Sigmoid colon (tissue), 7 donors: ENCODE measurements around the gene CREB3L2. TPM values are rescaled to one million over a fixed set of nuclear protein-coding genes. Genes with fewer than 3 reads are reported as not detected.

ENCODE experiments used
- DNase-seq: peaks from one replicate; pipeline ENCODE4 v3.0.0-alpha.2; 2019
- H3K27ac ChIP-seq, 4 donors: fragments of 200-600 bp; sonication (generic); one replicate each; pipeline ENCODE4 v1.5.1; 2016 to 2019; ENCODE audit warnings: mild to moderate bottlenecking in 1 of 4
- H3K27me3 ChIP-seq, 3 donors: fragments of 200-600 bp; sonication (generic); one replicate each; pipeline ENCODE4 v1.5.1; 2019; ENCODE audit warnings: mild to moderate bottlenecking in 1 of 3
- H3K36me3 ChIP-seq, 4 donors: fragments of 200-600 bp; sonication (generic); one replicate each; pipeline ENCODE4 v1.5.1; 2016 to 2019
- H3K4me1 ChIP-seq, 4 donors: fragments of 200-600 bp; sonication (generic); one replicate each; pipeline ENCODE4 v1.5.1; 2017 to 2019
- H3K4me3 ChIP-seq, 4 donors: fragments of 200-600 bp; sonication (generic); one replicate each; pipeline ENCODE4 v1.5.1; 2017 to 2019; ENCODE audit warnings: mild to moderate bottlenecking in 2 of 4, moderate library complexity in 1 of 4
- H3K9me3 ChIP-seq, 4 donors: fragments of 200-600 bp in 3 of 4; sonication (generic) in 3 of 4; one replicate each; pipeline versions ENCODE4 v1.5.1 to v1.6.1; 2013 to 2019
- EP300 ChIP-seq, 4 donors: sonication (generic); formaldehyde crosslinking; IDR thresholded peaks; one replicate each; pipeline ENCODE4 v1.6.1; 2017; ENCODE audit warnings: antibody characterized with exemption in 4 of 4
- POLR2A ChIP-seq, 2 donors: fragments of 450-650 bp; IDR thresholded peaks; one replicate each; pipeline ENCODE4 v1.6.1; 2016; ENCODE audit warnings: antibody characterized with exemption in 2 of 2, mild to moderate bottlenecking in 2 of 2, moderate library complexity in 2 of 2
- POLR2AphosphoS5 ChIP-seq, 4 donors: sonication (generic); formaldehyde crosslinking; IDR thresholded peaks; one replicate each; pipeline ENCODE4 v1.6.1; 2017; ENCODE audit warnings: antibody characterized with exemption in 4 of 4
- WGBS, 2 donors: extraction: QIAGEN DNeasy Blood & Tissue Kit; methylation state at CpG; one replicate each; pipeline ENCODE4 v1.1.7; 2013; 5-methylcytosine and 5-hydroxymethylcytosine counted together
- intact Hi-C: fragments of 100-400 bp; cut with DNase I; formaldehyde crosslinking; loops from one replicate; pipeline ENCODE4 v1.15.1; 2023
- polyA plus RNA-seq, 3 donors: library from polyadenylated mRNA; stranded (reverse); fragments of 200-250 nt; gene quantifications; one replicate each; pipeline ENCODE4 v1.2.3, GENCODE V29; 2013
- total RNA-seq, 4 donors: library from RNA; depleted of rRNA; stranded (reverse); fragments of >200 nt; gene quantifications; one replicate each; pipeline ENCODE4 v1.1.0, GENCODE V29; 2016
- TF ChIP-seq, protein P1 (sequence below), 4 experiments: fragments of 450-650 bp in 3 of 4; fragments of 200-600 bp in 1 of 4; IDR thresholded peaks; one replicate each; pipeline ENCODE4 v1.5.1; 2016 to 2019; ENCODE audit warnings: antibody characterized with exemption in 4 of 4, mild to moderate bottlenecking in 3 of 4, moderate library complexity in 2 of 4
- donor health status: healthy with polysubstance abuse.
- donor health status: Bipolar disorder and iron deficiency.
- donor health status: healthy.

Gene CREB3L2
- total and polyA plus RNA-seq, 7 donors: 3.0 to 41.3 (median 26.0) TPM

DNA sequence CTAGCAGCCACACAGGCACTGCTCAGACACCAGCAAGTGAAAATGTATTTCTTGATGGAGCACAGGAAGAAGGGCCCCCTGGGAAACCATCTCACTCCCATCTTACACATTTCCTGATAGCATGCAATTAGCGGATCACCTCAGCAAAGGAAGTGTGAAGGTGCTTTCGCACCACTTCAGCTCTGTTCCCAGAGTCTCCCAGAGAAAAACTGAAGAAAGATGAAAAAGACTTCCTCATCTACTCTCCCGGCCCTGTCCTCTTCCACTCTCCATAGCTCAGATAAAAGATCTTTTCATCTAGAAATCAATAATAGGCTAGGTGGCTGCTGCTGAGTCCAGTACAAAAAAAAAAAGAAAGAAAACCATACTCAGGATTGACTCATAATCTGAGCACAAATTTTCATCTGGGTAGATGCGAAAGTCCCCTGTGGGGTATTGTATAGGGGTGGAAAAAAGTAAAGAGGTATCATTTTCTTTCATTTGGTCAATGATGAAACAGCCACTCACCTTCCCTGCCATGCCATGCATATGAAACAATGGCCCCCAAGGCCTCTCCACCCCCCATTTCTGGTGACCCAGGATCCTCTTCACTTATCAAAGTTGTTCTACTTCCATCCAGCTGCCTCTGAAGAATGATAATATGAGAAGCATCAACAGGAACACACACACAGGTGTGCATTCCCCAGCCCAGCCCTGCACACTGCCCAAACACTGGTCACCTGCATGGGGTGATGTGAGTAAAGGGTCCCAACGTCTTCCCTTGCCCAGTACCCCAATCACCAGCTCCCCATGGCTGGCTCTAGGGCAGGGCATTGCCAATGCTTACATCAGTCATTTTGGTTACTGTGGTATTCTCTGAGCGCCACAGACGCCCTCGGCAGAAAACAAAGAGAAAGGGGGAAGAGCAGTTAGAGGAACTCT lies 106.3 kb downstream of the CREB3L2 start:
- peaks cover 0 to 32% (median 22%) of the 10 kb centered on the region in 4 donors for H3K4me1 ChIP-seq
- 77 to 82% methylated on average over 8 of the region's 8 CpGs for WGBS, 2 donors
- TF ChIP-seq, protein P1, sequence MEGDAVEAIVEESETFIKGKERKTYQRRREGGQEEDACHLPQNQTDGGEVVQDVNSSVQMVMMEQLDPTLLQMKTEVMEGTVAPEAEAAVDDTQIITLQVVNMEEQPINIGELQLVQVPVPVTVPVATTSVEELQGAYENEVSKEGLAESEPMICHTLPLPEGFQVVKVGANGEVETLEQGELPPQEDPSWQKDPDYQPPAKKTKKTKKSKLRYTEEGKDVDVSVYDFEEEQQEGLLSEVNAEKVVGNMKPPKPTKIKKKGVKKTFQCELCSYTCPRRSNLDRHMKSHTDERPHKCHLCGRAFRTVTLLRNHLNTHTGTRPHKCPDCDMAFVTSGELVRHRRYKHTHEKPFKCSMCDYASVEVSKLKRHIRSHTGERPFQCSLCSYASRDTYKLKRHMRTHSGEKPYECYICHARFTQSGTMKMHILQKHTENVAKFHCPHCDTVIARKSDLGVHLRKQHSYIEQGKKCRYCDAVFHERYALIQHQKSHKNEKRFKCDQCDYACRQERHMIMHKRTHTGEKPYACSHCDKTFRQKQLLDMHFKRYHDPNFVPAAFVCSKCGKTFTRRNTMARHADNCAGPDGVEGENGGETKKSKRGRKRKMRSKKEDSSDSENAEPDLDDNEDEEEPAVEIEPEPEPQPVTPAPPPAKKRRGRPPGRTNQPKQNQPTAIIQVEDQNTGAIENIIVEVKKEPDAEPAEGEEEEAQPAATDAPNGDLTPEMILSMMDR (IDR thresholded peaks at IDR 0.05): no peak
- H3K27ac ChIP-seq: no peak overlapping the region
- no peaks in the 10 kb centered on the region for H3K9me3 ChIP-seq
- H3K4me3 ChIP-seq: no peak overlapping the region
- peaks cover 7 to 94% (median 53%) of the 10 kb centered on the region in 4 donors for H3K36me3 ChIP-seq
- DNase-seq: no peak
- no peaks in the 10 kb centered on the region for H3K27me3 ChIP-seq
- intact Hi-C loops: no loop called here

DNA sequence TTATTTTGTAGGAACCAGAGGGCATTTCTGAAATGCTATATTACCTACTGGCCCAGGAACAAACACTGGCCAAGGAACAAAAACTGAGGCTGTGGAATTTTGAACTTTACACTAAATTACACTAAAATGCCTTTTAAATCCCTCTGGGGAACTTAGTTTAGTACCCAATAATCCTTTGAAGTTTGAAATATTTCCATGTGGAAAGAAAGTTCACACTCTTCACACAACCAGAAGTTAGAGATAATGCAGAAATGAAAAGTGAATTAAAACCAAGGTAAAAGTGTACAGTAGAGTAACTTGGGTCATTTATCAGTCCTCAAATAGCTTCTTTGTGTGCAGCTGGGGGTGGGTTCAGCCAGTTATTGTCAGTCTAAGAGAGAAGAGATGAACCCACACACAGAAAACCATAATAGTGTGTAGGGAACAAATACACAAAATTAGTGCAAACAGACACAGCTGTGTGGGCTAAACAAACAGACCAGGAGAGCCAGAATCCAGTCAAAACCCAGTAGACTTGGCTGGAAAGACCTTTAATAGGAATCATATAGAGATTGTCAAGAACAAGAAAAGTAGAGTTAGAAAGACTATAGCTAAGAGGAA lies 108.6 kb downstream of the CREB3L2 start:
- no peak for DNase-seq
- no peak overlapping the region for H3K27ac ChIP-seq
- no peak for TF ChIP-seq POLR2A (IDR thresholded peaks at IDR 0.05)
- no peak for TF ChIP-seq EP300 (IDR thresholded peaks at IDR 0.05)
- no peak for TF ChIP-seq POLR2AphosphoS5 (IDR thresholded peaks at IDR 0.05)
- TF ChIP-seq, protein P1 (IDR thresholded peaks at IDR 0.05): no peak
- H3K4me1 ChIP-seq: peaks cover 0 to 17% (median 6%) of the 10 kb centered on the region in 4 donors
- no peaks in the 10 kb centered on the region for H3K27me3 ChIP-seq
- no peak overlapping the region for H3K4me3 ChIP-seq
- H3K36me3 ChIP-seq: peaks cover 7 to 87% (median 42%) of the 10 kb centered on the region in 4 donors
- H3K9me3 ChIP-seq: no peaks in the 10 kb centered on the region
- intact Hi-C loops: no loop called here

DNA sequence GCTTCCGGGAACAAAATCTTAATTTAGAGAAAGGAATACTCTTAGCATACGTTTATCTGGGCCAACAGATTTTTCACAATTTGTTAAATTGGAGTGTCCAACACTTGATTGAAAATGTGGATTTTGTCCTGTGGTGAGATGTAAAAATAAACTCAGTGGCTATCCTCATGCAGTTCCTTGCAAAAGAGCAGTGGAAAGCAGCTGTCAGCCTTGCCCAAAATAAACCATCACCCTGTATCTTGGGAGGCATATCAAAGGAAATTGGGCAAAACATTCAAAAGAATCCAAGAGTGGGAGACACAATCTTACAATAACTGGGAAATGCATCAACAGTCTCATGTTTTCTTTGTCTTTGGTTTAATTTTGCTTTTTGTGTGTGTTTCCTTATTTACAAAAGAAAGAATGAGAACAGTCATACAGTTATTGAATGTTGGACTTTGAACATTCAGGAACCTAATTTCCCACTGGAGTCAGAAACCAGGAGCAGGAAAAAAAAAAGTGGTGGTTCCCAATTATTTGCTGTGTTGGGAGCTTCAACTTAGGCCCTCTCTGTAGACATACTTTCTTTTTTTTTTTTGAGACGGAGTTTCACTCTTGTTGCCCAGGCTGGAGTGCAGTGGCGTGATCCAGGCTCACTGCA lies 110.8 kb downstream of the CREB3L2 start:
- Histone ChIP-seq H3K9me3 (no peaks in the 10 kb centered on the region), H3K27ac (peak overlapping the region in 2 of 4 donors; percentile 23 to 26), H3K27me3 (no peaks in the 10 kb centered on the region), H3K4me1 (peaks cover 0 to 29% (median 18%) of the 10 kb centered on the region in 4 donors), H3K36me3 (peaks cover 7 to 73% (median 27%) of the 10 kb centered on the region in 4 donors), H3K4me3 (no peak overlapping the region)
- no peak for DNase-seq
- WGBS, 2 donors: 73 to 84% methylated on average over 4 of the region's 4 CpGs
- intact Hi-C loops: no loop called here
- no peak for TF ChIP-seq POLR2A (IDR thresholded peaks at IDR 0.05)

DNA sequence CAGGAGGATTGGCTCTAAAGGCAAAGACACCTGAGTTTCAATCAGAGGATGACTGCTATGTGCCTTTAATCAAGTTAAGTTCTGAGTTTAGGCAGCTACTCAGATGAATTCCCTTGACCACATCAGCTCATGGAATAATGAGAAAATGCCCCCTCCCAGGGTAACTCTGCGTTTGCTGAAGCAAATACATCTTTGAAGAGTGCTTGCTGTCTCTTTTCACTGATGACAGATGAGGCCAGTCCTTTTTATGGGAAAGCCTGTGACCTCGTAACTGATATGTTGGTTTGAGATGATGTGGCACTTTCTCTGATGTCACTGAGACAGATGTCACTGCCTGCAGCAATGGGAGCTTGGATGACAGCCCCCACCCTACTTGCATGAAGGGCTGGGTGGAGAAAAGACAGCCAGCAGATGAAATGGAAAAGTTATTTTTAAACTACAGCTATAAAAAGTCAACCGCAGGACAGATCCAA lies 111.4 kb downstream of the CREB3L2 start:
- WGBS, 2 donors: 39 to 57% methylated on average over 3 of the region's 3 CpGs
- intact Hi-C loops: no loop called here
- peak overlapping the region in 2 of 4 donors; percentile 23 to 26 for H3K27ac ChIP-seq

More for the DNA sequence above, 111.4 kb downstream of the CREB3L2 start:
- peaks cover 0 to 34% (median 23%) of the 10 kb centered on the region in 4 donors for H3K4me1 ChIP-seq
- no peaks in the 10 kb centered on the region for H3K27me3 ChIP-seq
- H3K9me3 ChIP-seq: no peaks in the 10 kb centered on the region
- H3K36me3 ChIP-seq: peaks cover under 1 to 69% (median 23%) of the 10 kb centered on the region in 4 donors
- DNase-seq: no peak
- TF ChIP-seq, protein P1 (IDR thresholded peaks at IDR 0.05): no peak
- TF ChIP-seq EP300 (IDR thresholded peaks at IDR 0.05): no peak
- no peak for TF ChIP-seq POLR2AphosphoS5 (IDR thresholded peaks at IDR 0.05)
- TF ChIP-seq POLR2A (IDR thresholded peaks at IDR 0.05): no peak
- H3K4me3 ChIP-seq: no peak overlapping the region
